ENCODE data around the gene LMF1.

GRCh38 chr16:943971-944370 is 26.8 kb downstream of the LMF1 start:
- TF ChIP-seq CTCF (conservative IDR thresholded peaks at IDR 0.05; ENCODE audit: low read depth, low read length) (no peak), POLR2A (IDR thresholded peaks at IDR 0.05; ENCODE audit: low read depth, low read length) (no peak), FOS (IDR thresholded peaks at IDR 0.05; ENCODE audit: low read depth, low read length) (no peak), CHD1 (IDR thresholded peaks at IDR 0.05; ENCODE audit: low read depth, low read length) (no peak), USF2 (IDR thresholded peaks at IDR 0.05; ENCODE audit: low read depth, low read length) (no peak), MAZ (IDR thresholded peaks at IDR 0.05; ENCODE audit: borderline replicate concordance, low read depth, low read length) (no peak), RAD21 (IDR thresholded peaks at IDR 0.05; ENCODE audit: low read length) (no peak), SMC3 (IDR thresholded peaks at IDR 0.05; ENCODE audit: low read depth, low read length) (no peak), ELK1 (IDR thresholded peaks at IDR 0.05; ENCODE audit: borderline replicate concordance, low read depth, low read length) (no peak), RCOR1 (IDR thresholded peaks at IDR 0.05; ENCODE audit: insufficient replicate concordance, low read length) (no peak), MXI1 (IDR thresholded peaks at IDR 0.05; ENCODE audit: borderline replicate concordance, low read depth, low read length) (no peak), MAFK (IDR thresholded peaks at IDR 0.05; ENCODE audit: low read depth, low read length) (no peak)
